ENCODE data around the gene DQX1.

- no peak for TF ChIP-seq ZFP30 (CRISPR knock-in tag; IDR thresholded peaks at IDR 0.05)
- no peak for TF ChIP-seq BACH2 (CRISPR knock-in tag; IDR thresholded peaks at IDR 0.05; ENCODE audit: borderline replicate concordance)
- TF ChIP-seq, protein P1, sequence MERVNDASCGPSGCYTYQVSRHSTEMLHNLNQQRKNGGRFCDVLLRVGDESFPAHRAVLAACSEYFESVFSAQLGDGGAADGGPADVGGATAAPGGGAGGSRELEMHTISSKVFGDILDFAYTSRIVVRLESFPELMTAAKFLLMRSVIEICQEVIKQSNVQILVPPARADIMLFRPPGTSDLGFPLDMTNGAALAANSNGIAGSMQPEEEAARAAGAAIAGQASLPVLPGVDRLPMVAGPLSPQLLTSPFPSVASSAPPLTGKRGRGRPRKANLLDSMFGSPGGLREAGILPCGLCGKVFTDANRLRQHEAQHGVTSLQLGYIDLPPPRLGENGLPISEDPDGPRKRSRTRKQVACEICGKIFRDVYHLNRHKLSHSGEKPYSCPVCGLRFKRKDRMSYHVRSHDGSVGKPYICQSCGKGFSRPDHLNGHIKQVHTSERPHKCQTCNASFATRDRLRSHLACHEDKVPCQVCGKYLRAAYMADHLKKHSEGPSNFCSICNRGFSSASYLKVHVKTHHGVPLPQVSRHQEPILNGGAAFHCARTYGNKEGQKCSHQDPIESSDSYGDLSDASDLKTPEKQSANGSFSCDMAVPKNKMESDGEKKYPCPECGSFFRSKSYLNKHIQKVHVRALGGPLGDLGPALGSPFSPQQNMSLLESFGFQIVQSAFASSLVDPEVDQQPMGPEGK (CRISPR knock-in tag; IDR thresholded peaks at IDR 0.05; ENCODE audit: borderline replicate concordance): no peak
- no peak for TF ChIP-seq ZC3H10 (CRISPR knock-in tag; IDR thresholded peaks at IDR 0.05)
- TF ChIP-seq ZFP3 (CRISPR knock-in tag; IDR thresholded peaks at IDR 0.05): no peak
- TF ChIP-seq CSDC2 (CRISPR knock-in tag; IDR thresholded peaks at IDR 0.05): no peak
- TF ChIP-seq RARB (CRISPR knock-in tag; IDR thresholded peaks at IDR 0.05): no peak
- no peak for TF ChIP-seq GLIS3 (CRISPR knock-in tag; IDR thresholded peaks at IDR 0.05)
- TF ChIP-seq, protein P2, sequence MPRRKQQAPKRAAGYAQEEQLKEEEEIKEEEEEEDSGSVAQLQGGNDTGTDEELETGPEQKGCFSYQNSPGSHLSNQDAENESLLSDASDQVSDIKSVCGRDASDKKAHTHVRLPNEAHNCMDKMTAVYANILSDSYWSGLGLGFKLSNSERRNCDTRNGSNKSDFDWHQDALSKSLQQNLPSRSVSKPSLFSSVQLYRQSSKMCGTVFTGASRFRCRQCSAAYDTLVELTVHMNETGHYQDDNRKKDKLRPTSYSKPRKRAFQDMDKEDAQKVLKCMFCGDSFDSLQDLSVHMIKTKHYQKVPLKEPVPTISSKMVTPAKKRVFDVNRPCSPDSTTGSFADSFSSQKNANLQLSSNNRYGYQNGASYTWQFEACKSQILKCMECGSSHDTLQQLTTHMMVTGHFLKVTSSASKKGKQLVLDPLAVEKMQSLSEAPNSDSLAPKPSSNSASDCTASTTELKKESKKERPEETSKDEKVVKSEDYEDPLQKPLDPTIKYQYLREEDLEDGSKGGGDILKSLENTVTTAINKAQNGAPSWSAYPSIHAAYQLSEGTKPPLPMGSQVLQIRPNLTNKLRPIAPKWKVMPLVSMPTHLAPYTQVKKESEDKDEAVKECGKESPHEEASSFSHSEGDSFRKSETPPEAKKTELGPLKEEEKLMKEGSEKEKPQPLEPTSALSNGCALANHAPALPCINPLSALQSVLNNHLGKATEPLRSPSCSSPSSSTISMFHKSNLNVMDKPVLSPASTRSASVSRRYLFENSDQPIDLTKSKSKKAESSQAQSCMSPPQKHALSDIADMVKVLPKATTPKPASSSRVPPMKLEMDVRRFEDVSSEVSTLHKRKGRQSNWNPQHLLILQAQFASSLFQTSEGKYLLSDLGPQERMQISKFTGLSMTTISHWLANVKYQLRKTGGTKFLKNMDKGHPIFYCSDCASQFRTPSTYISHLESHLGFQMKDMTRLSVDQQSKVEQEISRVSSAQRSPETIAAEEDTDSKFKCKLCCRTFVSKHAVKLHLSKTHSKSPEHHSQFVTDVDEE (CRISPR knock-in tag; IDR thresholded peaks at IDR 0.05): no peak
- TF ChIP-seq ARNTL (CRISPR knock-in tag; IDR thresholded peaks at IDR 0.05; ENCODE audit: borderline replicate concordance, low read depth): no peak
Measured at GRCh38 chr2:74573747-74574562, 47.9 kb upstream of the DQX1 start.

All from SK-N-SH treated with all-trans-retinoic acid at 6 μM for 48 hours (cell line).